Gastroesophageal sphincter (tissue), 4 donors: Measurements from ENCODE around the gene TADA2A. TPM values are rescaled to one million over a fixed set of nuclear protein-coding genes. Genes with fewer than 3 reads are reported as not detected.
"Not testable (repeated sequence)": the region's sequence is repeated elsewhere in the genome, so short reads cannot be mapped to it uniquely, and the experiment has no call there.

Experiments
- ATAC-seq: fragments of 150-250 bp; one replicate; pipeline ENCODE4 v1.9.1; 2016; ENCODE audit warnings: mild to moderate bottlenecking, moderate library complexity
- H3K27ac ChIP-seq, 4 donors: fragments of 200-600 bp; sonication (generic) in 3 of 4; 1 replicate in 3 of 4; 2 replicates in 1 of 4; pipeline ENCODE4 v1.5.1; 2016 to 2019
- H3K27me3 ChIP-seq: fragments of 200-600 bp; sonication (generic); one replicate; pipeline ENCODE4 v1.5.1; 2019
- H3K36me3 ChIP-seq, 2 donors: fragments of 200-600 bp; sonication (generic); one replicate each; pipeline ENCODE4 v1.5.1; 2019; ENCODE audit warnings: control low read depth in 1 of 2
- H3K4me1 ChIP-seq, 3 donors: fragments of 200-600 bp; sonication (generic); 1 replicate in 2 of 3; 2 replicates in 1 of 3; pipeline ENCODE4 v1.5.1; 2016 to 2019; ENCODE audit warnings: control low read depth in 2 of 3
- H3K4me3 ChIP-seq, 2 donors: fragments of 200-600 bp; sonication (generic); one replicate each; pipeline ENCODE4 v1.5.1; 2019; ENCODE audit warnings: mild to moderate bottlenecking in 1 of 2, moderate library complexity in 1 of 2
- H3K9me3 ChIP-seq, 3 donors: fragments of 200-600 bp; sonication (generic); one replicate each; pipeline ENCODE4 v1.5.1; 2017 to 2019; ENCODE audit warnings: control low read depth in 2 of 3
- EP300 ChIP-seq: sonication (generic); formaldehyde crosslinking; IDR thresholded peaks from one replicate; pipeline ENCODE4 v1.6.1; 2017; ENCODE audit warnings: antibody characterized with exemption, mild to moderate bottlenecking
- POLR2A ChIP-seq, 2 donors: fragments of 450-650 bp; IDR thresholded peaks; one replicate each; pipeline ENCODE4 v1.6.1; 2017; ENCODE audit warnings: antibody characterized with exemption in 2 of 2, mild to moderate bottlenecking in 2 of 2, moderate library complexity in 1 of 2
- POLR2AphosphoS5 ChIP-seq: sonication (generic); formaldehyde crosslinking; IDR thresholded peaks from one replicate; pipeline ENCODE4 v1.6.1; 2017; ENCODE audit warnings: antibody characterized with exemption
- WGBS, 2 donors: methylation state at CpG; one replicate each; pipeline ENCODE4 v1.1.5; 2018; ENCODE audit warnings: low coverage in 1 of 2; 5-methylcytosine and 5-hydroxymethylcytosine counted together
- total RNA-seq, 4 donors: library from RNA; depleted of rRNA; stranded (reverse); fragments of >200 nt; gene quantifications; one replicate each; pipeline ENCODE4 v1.1.0, GENCODE V29; 2016
- TF ChIP-seq, protein P1 (sequence below), 4 experiments: fragments of 200-600 bp in 2 of 4; fragments of 450-650 bp in 2 of 4; sonication (generic) in 1 of 4; IDR thresholded peaks; one replicate each; pipeline ENCODE4 v1.5.1; 2017 to 2019; ENCODE audit warnings: antibody characterized with exemption in 4 of 4, mild to moderate bottlenecking in 2 of 4, moderate library complexity in 2 of 4

The TADA2A gene
- total RNA-seq, 4 donors from 2014 or later: 17.5 to 21.5 (median 18.5) TPM

DNA sequence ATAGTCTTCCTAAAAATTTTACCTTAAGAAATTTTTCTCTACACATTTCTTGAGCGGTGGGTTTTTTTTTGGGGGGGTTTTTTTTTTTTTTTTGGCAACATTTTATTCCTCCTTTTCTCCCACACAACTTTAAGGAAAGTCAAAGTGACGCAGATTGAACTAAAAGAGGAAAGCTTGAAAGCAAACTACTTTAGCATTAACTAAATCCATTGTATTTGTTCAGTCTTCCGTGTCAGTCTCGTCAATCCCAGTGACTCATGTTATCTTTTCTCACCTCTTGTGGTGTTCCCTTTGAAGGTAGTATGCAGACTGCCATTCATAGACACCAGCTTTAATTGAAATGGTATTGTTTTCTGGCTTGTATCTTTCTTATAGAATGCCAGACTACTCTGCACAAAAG lies 39.3 kb downstream of the TADA2A start:
- no peak for ATAC-seq
- no peak overlapping the region for H3K27ac ChIP-seq
- H3K27me3 ChIP-seq: no peaks in the 10 kb centered on the region
- peaks cover 0 to 92% of the 10 kb centered on the region in 2 donors for H3K36me3 ChIP-seq
- WGBS, 2 donors: 75 to 88% methylated on average over 4 of the region's 4 CpGs
- no peaks in the 10 kb centered on the region for H3K9me3 ChIP-seq
- TF ChIP-seq EP300 (no peak), POLR2AphosphoS5 (no peak), POLR2A (IDR thresholded peaks at IDR 0.05) (no peak)
- TF ChIP-seq, protein P1, sequence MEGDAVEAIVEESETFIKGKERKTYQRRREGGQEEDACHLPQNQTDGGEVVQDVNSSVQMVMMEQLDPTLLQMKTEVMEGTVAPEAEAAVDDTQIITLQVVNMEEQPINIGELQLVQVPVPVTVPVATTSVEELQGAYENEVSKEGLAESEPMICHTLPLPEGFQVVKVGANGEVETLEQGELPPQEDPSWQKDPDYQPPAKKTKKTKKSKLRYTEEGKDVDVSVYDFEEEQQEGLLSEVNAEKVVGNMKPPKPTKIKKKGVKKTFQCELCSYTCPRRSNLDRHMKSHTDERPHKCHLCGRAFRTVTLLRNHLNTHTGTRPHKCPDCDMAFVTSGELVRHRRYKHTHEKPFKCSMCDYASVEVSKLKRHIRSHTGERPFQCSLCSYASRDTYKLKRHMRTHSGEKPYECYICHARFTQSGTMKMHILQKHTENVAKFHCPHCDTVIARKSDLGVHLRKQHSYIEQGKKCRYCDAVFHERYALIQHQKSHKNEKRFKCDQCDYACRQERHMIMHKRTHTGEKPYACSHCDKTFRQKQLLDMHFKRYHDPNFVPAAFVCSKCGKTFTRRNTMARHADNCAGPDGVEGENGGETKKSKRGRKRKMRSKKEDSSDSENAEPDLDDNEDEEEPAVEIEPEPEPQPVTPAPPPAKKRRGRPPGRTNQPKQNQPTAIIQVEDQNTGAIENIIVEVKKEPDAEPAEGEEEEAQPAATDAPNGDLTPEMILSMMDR (IDR thresholded peaks at IDR 0.05): no peak
- no peak overlapping the region for H3K4me3 ChIP-seq
- H3K4me1 ChIP-seq: no peaks in the 10 kb centered on the region

DNA sequence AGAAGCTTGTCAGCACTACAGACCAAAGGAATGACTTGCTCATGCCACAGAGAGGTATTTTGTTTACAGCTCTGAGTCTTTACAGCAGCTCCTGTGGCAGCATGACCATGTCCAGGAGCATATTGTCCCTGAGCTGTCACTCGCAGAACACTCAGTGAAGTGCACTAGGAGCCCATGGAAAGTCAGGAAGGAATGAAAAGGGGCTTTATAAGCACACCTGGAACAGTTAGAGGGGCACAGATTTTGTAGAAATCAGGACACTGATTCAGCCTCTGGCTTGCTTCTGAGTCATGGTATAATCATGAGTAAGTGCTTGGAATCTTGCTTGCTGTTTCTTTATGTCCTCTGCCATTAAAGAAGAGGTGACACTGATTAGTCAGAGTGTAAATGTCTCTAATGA lies 41.0 kb downstream of the TADA2A start:
- peaks cover 0 to 88% of the 10 kb centered on the region in 2 donors for H3K36me3 ChIP-seq
- no peak overlapping the region for H3K4me3 ChIP-seq
- TF ChIP-seq POLR2AphosphoS5 (no peak), EP300 (no peak), POLR2A (IDR thresholded peaks at IDR 0.05) (no peak)
- TF ChIP-seq, protein P1 (IDR thresholded peaks at IDR 0.05): no peak
- no peak overlapping the region for H3K27ac ChIP-seq
- ATAC-seq: no peak
- H3K27me3 ChIP-seq: no peaks in the 10 kb centered on the region
- whole genome bisulfite sequencing, 2 donors: 78 to 92% methylated on average over 1 of the region's 1 CpG
- no peaks in the 10 kb centered on the region for H3K4me1 ChIP-seq
- no peaks in the 10 kb centered on the region for H3K9me3 ChIP-seq

DNA sequence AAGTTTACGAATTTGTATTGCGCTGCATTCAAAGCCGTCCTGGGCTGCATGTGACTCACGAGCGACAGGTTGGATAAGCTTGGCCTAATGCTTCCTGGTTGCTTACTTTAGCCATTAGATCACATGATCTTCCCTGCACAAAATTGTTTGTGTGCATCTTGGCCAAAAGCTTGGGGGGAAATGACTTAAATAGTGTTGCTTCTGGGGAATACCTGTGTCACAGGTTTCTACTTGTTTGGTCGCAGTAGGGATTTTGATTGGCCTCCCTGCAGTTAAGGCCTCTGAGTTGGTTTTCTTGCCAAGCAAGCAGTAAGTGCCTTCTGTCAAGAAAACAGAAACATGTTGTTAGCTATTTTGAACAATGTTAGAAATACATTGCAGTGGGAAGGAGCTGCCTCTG lies 43.4 kb downstream of the TADA2A start:
- Histone ChIP-seq H3K27ac (no peak overlapping the region), H3K4me3 (no peak overlapping the region), H3K4me1 (no peaks in the 10 kb centered on the region), H3K9me3 (no peaks in the 10 kb centered on the region), H3K36me3 (peaks cover 0 to 75% of the 10 kb centered on the region in 2 donors), H3K27me3 (no peaks in the 10 kb centered on the region)
- TF ChIP-seq EP300 (no peak), POLR2AphosphoS5 (no peak), POLR2A (IDR thresholded peaks at IDR 0.05) (no peak)
- TF ChIP-seq, protein P1 (IDR thresholded peaks at IDR 0.05): no peak
- ATAC-seq: no peak
- WGBS, 2 donors: 91 to 100% methylated on average over 2 to 6 of the region's 6 CpGs

DNA sequence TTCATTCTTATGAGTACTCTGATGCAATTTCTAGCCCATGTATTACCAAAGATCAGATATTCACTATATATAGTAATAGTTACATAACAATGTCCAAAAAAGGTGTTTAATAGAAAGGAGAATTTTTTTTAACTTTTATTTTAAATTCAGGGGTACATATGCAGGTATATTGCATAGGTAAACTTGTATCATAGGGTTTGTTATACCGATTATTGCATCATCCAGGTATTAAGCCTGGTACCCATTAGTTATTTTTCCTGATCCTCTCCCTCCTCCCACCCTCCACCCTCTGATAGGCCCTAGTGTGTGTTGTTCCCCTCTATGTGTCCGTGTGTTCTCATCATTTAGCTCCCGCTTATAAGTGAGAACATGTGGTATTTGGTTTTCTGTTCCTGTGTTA lies 51.1 kb downstream of the TADA2A start:
- H3K4me1 ChIP-seq, H3K27me3 ChIP-seq, H3K27ac ChIP-seq, ATAC-seq, H3K9me3 ChIP-seq, H3K4me3 ChIP-seq: not testable (repeated sequence)
- H3K36me3 ChIP-seq: peaks cover 0 to 51% of the 10 kb centered on the region in 2 donors
- 88 to 90% methylated on average over 3 of the region's 3 CpGs for WGBS, 2 donors

- 90 to 95% methylated on average over 2 to 3 of the region's 3 CpGs for whole genome bisulfite sequencing, 2 donors
- Histone ChIP-seq H3K27ac (no peak overlapping the region), H3K4me1 (no peaks in the 10 kb centered on the region), H3K9me3 (no peaks in the 10 kb centered on the region), H3K27me3 (no peaks in the 10 kb centered on the region), H3K4me3 (no peak overlapping the region), H3K36me3 (peaks cover 0 to 57% of the 10 kb centered on the region in 2 donors)
- TF ChIP-seq EP300: no peak
- no peak for ATAC-seq
These were observed 52.1 kb downstream of the TADA2A start for GRCh38 chr17:37458805-37459204.

DNA sequence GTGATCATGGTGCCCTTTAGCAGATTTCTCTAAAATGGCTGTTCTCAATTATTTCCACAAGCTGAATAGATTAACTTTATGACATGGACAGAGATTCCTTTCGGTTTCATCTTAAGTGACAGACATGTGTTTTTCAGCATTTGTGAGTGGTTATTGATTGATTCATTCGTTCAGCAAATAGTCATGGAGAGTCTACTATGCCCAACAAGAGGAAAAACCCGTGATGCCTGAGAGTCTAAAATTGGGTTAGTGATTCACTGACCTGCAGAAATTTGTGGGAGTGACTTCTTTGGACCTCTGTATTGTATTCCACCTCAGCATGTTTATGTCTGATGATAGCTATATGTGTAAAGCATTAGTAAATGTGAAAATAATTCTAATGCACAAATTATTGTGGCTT lies 55.0 kb downstream of the TADA2A start:
- ATAC-seq: no peak
- Histone ChIP-seq H3K36me3 (peaks cover 0 to 75% of the 10 kb centered on the region in 2 donors), H3K27me3 (no peaks in the 10 kb centered on the region), H3K4me3 (no peak overlapping the region), H3K9me3 (no peaks in the 10 kb centered on the region), H3K27ac (no peak overlapping the region), H3K4me1 (no peaks in the 10 kb centered on the region)
- TF ChIP-seq POLR2AphosphoS5 (no peak), EP300 (no peak), POLR2A (IDR thresholded peaks at IDR 0.05) (no peak)
- TF ChIP-seq, protein P1 (IDR thresholded peaks at IDR 0.05): no peak
- 77 to 88% methylated on average over 3 of the region's 3 CpGs for WGBS, 2 donors
